KOPT-K1 (cell line): ENCODE results near the gene MAS1.
"Not testable (repeated sequence)": the region's sequence is repeated elsewhere in the genome, so short reads cannot be mapped to it uniquely, and the experiment has no call there.

Experiments used
- H3K27ac ChIP-seq: fragments of 200-600 bp; sonication (generic); 2 replicates; pipeline ENCODE4 v1.5.1; 2016; ENCODE audit warnings: antibody characterized with exemption, mild to moderate bottlenecking, low read depth, low read length; ENCODE audit not compliant: poor library complexity, severe bottlenecking
- H3K36me3 ChIP-seq: fragments of 200-600 bp; sonication (generic); 2 replicates; pipeline ENCODE4 v1.5.1; 2017; ENCODE audit warnings: antibody characterized with exemption, mild to moderate bottlenecking, low read length, moderate library complexity; ENCODE audit not compliant: insufficient read depth
- H3K9me3 ChIP-seq: fragments of 200-600 bp; sonication (generic); 2 replicates; pipeline ENCODE4 v1.5.1; 2017; ENCODE audit warnings: antibody characterized with exemption, low read length, mild to moderate bottlenecking; ENCODE audit not compliant: insufficient read depth, poor library complexity, severe bottlenecking

Gene MAS1

GRCh38 chr6:159919800-159920199 lies 29.0 kb downstream of the MAS1 start:
- Histone ChIP-seq H3K36me3 (no peaks in the 10 kb centered on the region), H3K9me3 (peaks cover 6% of the 10 kb centered on the region), H3K27ac (no peak overlapping the region)

GRCh38 chr6:159924150-159924549 lies 33.4 kb downstream of the MAS1 start:
- not testable (repeated sequence) for H3K36me3 ChIP-seq, H3K9me3 ChIP-seq, H3K27ac ChIP-seq

- peaks cover 6% of the 10 kb centered on the region for H3K9me3 ChIP-seq
- H3K27ac ChIP-seq: no peak overlapping the region
- no peaks in the 10 kb centered on the region for H3K36me3 ChIP-seq
Observed at GRCh38 chr6:159926542-159927203, 35.9 kb downstream of the MAS1 start.

- no peak overlapping the region for H3K27ac ChIP-seq
- no peaks in the 10 kb centered on the region for H3K36me3 ChIP-seq
- H3K9me3 ChIP-seq: no peaks in the 10 kb centered on the region
Observed at GRCh38 chr6:159929819-159930218, 39.0 kb downstream of the MAS1 start.

- Histone ChIP-seq H3K27ac (no peak overlapping the region), H3K36me3 (no peaks in the 10 kb centered on the region), H3K9me3 (peaks cover 6% of the 10 kb centered on the region)
Observed at GRCh38 chr6:159931112-159931511, 40.3 kb downstream of the MAS1 start.

- Histone ChIP-seq H3K36me3 (no peaks in the 10 kb centered on the region), H3K27ac (no peak overlapping the region), H3K9me3 (peaks cover 6% of the 10 kb centered on the region)
Observed at GRCh38 chr6:159931846-159932245, 41.1 kb downstream of the MAS1 start.

GRCh38 chr6:159933077-159933476 lies 42.3 kb downstream of the MAS1 start:
- Histone ChIP-seq H3K27ac (no peak overlapping the region), H3K36me3 (no peaks in the 10 kb centered on the region), H3K9me3 (peaks cover 6% of the 10 kb centered on the region)

- no peaks in the 10 kb centered on the region for H3K36me3 ChIP-seq
- peaks cover 6% of the 10 kb centered on the region for H3K9me3 ChIP-seq
- no peak overlapping the region for H3K27ac ChIP-seq
Observed at GRCh38 chr6:159934181-159934580, 43.4 kb downstream of the MAS1 start.

GRCh38 chr6:159935065-159935464 lies 44.3 kb downstream of the MAS1 start:
- no peak overlapping the region for H3K27ac ChIP-seq
- H3K9me3 ChIP-seq: peaks cover 6% of the 10 kb centered on the region
- H3K36me3 ChIP-seq: no peaks in the 10 kb centered on the region

- Histone ChIP-seq H3K9me3 (peaks cover 6% of the 10 kb centered on the region), H3K36me3 (no peaks in the 10 kb centered on the region), H3K27ac (no peak overlapping the region)
Observed at GRCh38 chr6:159935633-159936032, 44.8 kb downstream of the MAS1 start.

- no peaks in the 10 kb centered on the region for H3K36me3 ChIP-seq
- H3K9me3 ChIP-seq: peaks cover 21% of the 10 kb centered on the region
- H3K27ac ChIP-seq: no peak overlapping the region
Observed at GRCh38 chr6:159939591-159940016, 48.8 kb downstream of the MAS1 start.
